ENCODE data around the gene WNK3. TPM values are rescaled to one million over a fixed set of nuclear protein-coding genes. Genes with fewer than 3 reads are reported as not detected.
"Not testable (repeated sequence)": the region's sequence is repeated elsewhere in the genome, so short reads cannot be mapped to it uniquely, and the experiment has no call there.

Gene WNK3
- total and polyA plus RNA-seq, 9 of the 15 experiments (the other 6 are each of a cell fraction or from before 2014, with no cell fraction given), result under 0.01 to 0.02 (median 0.01) TPM; not detected in 4

GRCh38 chrX:54384661-54385060 lies 26.8 kb upstream of the WNK3 start:
- WGBS (ENCODE audit: insufficient coverage, low coverage, missing lambda C conversion rate), result 14% methylated on average over 5 of the region's 5 CpGs
- H3K36me3 ChIP-seq (ENCODE audit: control insufficient read depth, insufficient read depth, low read length); H2AFZ ChIP-seq (ENCODE audit: low read depth, low read length); H3K4me3 ChIP-seq; H4K20me1 ChIP-seq (replicated peaks; ENCODE audit: control insufficient read depth, insufficient read depth, low read length); CTCF ChIA-PET (ENCODE audit: low intra/inter-chr PET ratio); BruUV-seq (replicated peaks); in situ Hi-C loops (cut with MboI); POLR2A ChIA-PET; H3K4me1 ChIP-seq (replicated peaks in 1 of 2; ENCODE audit: control insufficient read depth in 2 of 2, insufficient read depth in 2 of 2, low read length in 2 of 2); H3K4me2 ChIP-seq (ENCODE audit: insufficient read depth, low read length); intact Hi-C loops (cut with micrococcal nuclease); H3K9ac ChIP-seq (ENCODE audit: insufficient read depth in 1 of 2, low read depth in 2 of 2, low read length in 2 of 2); H3K79me2 ChIP-seq (ENCODE audit: control insufficient read depth, insufficient read depth, low read length); FAIRE-seq; DNase-seq (ENCODE audit: extremely low read depth in 1 of 4, low spot score in 3 of 4); H3K27me3 ChIP-seq (ENCODE audit: control insufficient read depth in 2 of 2, insufficient read depth in 2 of 2, low read length in 2 of 2); H3K9me3 ChIP-seq (replicated peaks; ENCODE audit: control insufficient read depth, insufficient read depth, low read depth, low read length); H3K9me1 ChIP-seq (ENCODE audit: control insufficient read depth, insufficient read depth, low read length); H3K27ac ChIP-seq (ENCODE audit: extremely low read depth, low read depth, low read length): not testable (repeated sequence)
- 0 out of 6 replicates have a peak, but pooled peaks of 1 of the 3 experiments have one; percentile 9 for TF ChIP-seq CTCF (IDR thresholded peaks at IDR 0.05 in 2 of 3, conservative IDR thresholded peaks at IDR 0.05 in 1 of 3; ENCODE audit: insufficient read depth in 2 of 3, low read depth in 1 of 3, low read length in 3 of 3)
- ATAC-seq, result 0 out of 3 replicates have a peak, but pooled peaks have one; percentile 48

GRCh38 chrX:54359408-54359807 lies 1.6 kb upstream of the WNK3 start:
- FAIRE-seq (no peak), ATAC-seq (no peak), DNase-seq (ENCODE audit: extremely low read depth in 1 of 4, low spot score in 3 of 4) (no peak)
- Histone ChIP-seq H2AFZ (ENCODE audit: low read depth, low read length) (no peak overlapping the region), H3K9me1 (ENCODE audit: control insufficient read depth, insufficient read depth, low read length) (no peaks in the 10 kb centered on the region), H3K4me3 (no peak overlapping the region), H3K79me2 (ENCODE audit: control insufficient read depth, insufficient read depth, low read length) (no peaks in the 10 kb centered on the region), H3K4me1 (replicated peaks in 1 of 2; ENCODE audit: control insufficient read depth in 2 of 2, insufficient read depth in 2 of 2, low read length in 2 of 2) (peaks cover 0 to 7% of the 10 kb centered on the region in 2 experiments; a peak in 2 of 5 replicates), H3K36me3 (ENCODE audit: control insufficient read depth, insufficient read depth, low read length) (no peaks in the 10 kb centered on the region), H3K27ac (ENCODE audit: extremely low read depth, low read depth, low read length) (no peak overlapping the region), H3K4me2 (ENCODE audit: insufficient read depth, low read length) (no peak overlapping the region), H4K20me1 (replicated peaks; ENCODE audit: control insufficient read depth, insufficient read depth, low read length) (no peaks in the 10 kb centered on the region), H3K27me3 (ENCODE audit: control insufficient read depth in 2 of 2, insufficient read depth in 2 of 2, low read length in 2 of 2) (peaks cover 2 to 17% of the 10 kb centered on the region in 2 experiments; a peak in 3 of 5 replicates), H3K9me3 (replicated peaks; ENCODE audit: control insufficient read depth, insufficient read depth, low read depth, low read length) (no peaks in the 10 kb centered on the region), H3K9ac (ENCODE audit: insufficient read depth in 1 of 2, low read depth in 2 of 2, low read length in 2 of 2) (no peak overlapping the region)
- CTCF ChIA-PET (ENCODE audit: low intra/inter-chr PET ratio), result no interaction called here
- TF ChIP-seq CBX3 (IDR thresholded peaks at IDR 0.05; ENCODE audit: borderline replicate concordance in 1 of 2, low read length in 2 of 2) (no peak), ZNF140 (CRISPR knock-in tag; IDR thresholded peaks at IDR 0.05) (no peak), GABPA (tag; conservative IDR thresholded peaks at IDR 0.05; ENCODE audit: low read depth) (no peak), PTTG1 (tag; IDR thresholded peaks at IDR 0.05; ENCODE audit: low read depth) (no peak), ZNF592 (IDR thresholded peaks at IDR 0.05) (no peak), NR2C1 (IDR thresholded peaks at IDR 0.05) (no peak), NR2C1 (tag; IDR thresholded peaks at IDR 0.05) (no peak), ZNF354B (CRISPR knock-in tag; IDR thresholded peaks at IDR 0.05) (no peak), LARP7 (IDR thresholded peaks at IDR 0.05) (no peak), ZNF146 (CRISPR knock-in tag; IDR thresholded peaks at IDR 0.05; ENCODE audit: unreplicated experiment) (no peak)
- in situ Hi-C loops (cut with MboI), result no loop called here
- POLR2A ChIA-PET, result interaction anchor here (0.6 to 1.6 kb wide), 2 partner anchors 17 to 57 kb away, joined by 4 read pairs; no protein-coding TSS in a partner anchor
- BruUV-seq (replicated peaks), result no TSS peak
- intact Hi-C loops (cut with micrococcal nuclease), result no loop called here
- WGBS (ENCODE audit: insufficient coverage, low coverage, missing lambda C conversion rate), result 6% methylated on average over 4 of the region's 4 CpGs
